Gastroesophageal sphincter (tissue), 4 donors: Measurements from ENCODE around the gene PTPRE. TPM values are rescaled to one million over a fixed set of nuclear protein-coding genes. Genes with fewer than 3 reads are reported as not detected.

Source experiments
- ATAC-seq: fragments of 150-250 bp; one replicate; pipeline ENCODE4 v1.9.1; 2016; ENCODE audit warnings: mild to moderate bottlenecking, moderate library complexity
- H3K27ac ChIP-seq, 4 donors: fragments of 200-600 bp; sonication (generic) in 3 of 4; 1 replicate in 3 of 4; 2 replicates in 1 of 4; pipeline ENCODE4 v1.5.1; 2016 to 2019
- H3K27me3 ChIP-seq: fragments of 200-600 bp; sonication (generic); one replicate; pipeline ENCODE4 v1.5.1; 2019
- H3K36me3 ChIP-seq, 2 donors: fragments of 200-600 bp; sonication (generic); one replicate each; pipeline ENCODE4 v1.5.1; 2019; ENCODE audit warnings: control low read depth in 1 of 2
- H3K4me1 ChIP-seq, 3 donors: fragments of 200-600 bp; sonication (generic); 1 replicate in 2 of 3; 2 replicates in 1 of 3; pipeline ENCODE4 v1.5.1; 2016 to 2019; ENCODE audit warnings: control low read depth in 2 of 3
- H3K4me3 ChIP-seq, 2 donors: fragments of 200-600 bp; sonication (generic); one replicate each; pipeline ENCODE4 v1.5.1; 2019; ENCODE audit warnings: mild to moderate bottlenecking in 1 of 2, moderate library complexity in 1 of 2
- H3K9me3 ChIP-seq, 3 donors: fragments of 200-600 bp; sonication (generic); one replicate each; pipeline ENCODE4 v1.5.1; 2017 to 2019; ENCODE audit warnings: control low read depth in 2 of 3
- CTCF ChIP-seq, 4 experiments: fragments of 200-600 bp in 2 of 4; fragments of 450-650 bp in 2 of 4; sonication (generic) in 1 of 4; IDR thresholded peaks; one replicate each; pipeline ENCODE4 v1.5.1; 2017 to 2019; ENCODE audit warnings: antibody characterized with exemption in 4 of 4, mild to moderate bottlenecking in 2 of 4, moderate library complexity in 2 of 4
- EP300 ChIP-seq: sonication (generic); formaldehyde crosslinking; IDR thresholded peaks from one replicate; pipeline ENCODE4 v1.6.1; 2017; ENCODE audit warnings: antibody characterized with exemption, mild to moderate bottlenecking
- POLR2A ChIP-seq, 2 donors: fragments of 450-650 bp; IDR thresholded peaks; one replicate each; pipeline ENCODE4 v1.6.1; 2017; ENCODE audit warnings: antibody characterized with exemption in 2 of 2, mild to moderate bottlenecking in 2 of 2, moderate library complexity in 1 of 2
- POLR2AphosphoS5 ChIP-seq: sonication (generic); formaldehyde crosslinking; IDR thresholded peaks from one replicate; pipeline ENCODE4 v1.6.1; 2017; ENCODE audit warnings: antibody characterized with exemption
- WGBS, 2 donors: methylation state at CpG; one replicate each; pipeline ENCODE4 v1.1.5; 2018; ENCODE audit warnings: low coverage in 1 of 2; 5-methylcytosine and 5-hydroxymethylcytosine counted together
- total RNA-seq, 4 donors: library from RNA; depleted of rRNA; stranded (reverse); fragments of >200 nt; gene quantifications; one replicate each; pipeline ENCODE4 v1.1.0, GENCODE V29; 2016

PTPRE gene
- total RNA-seq, 4 donors from 2014 or later: 6.4 to 16.4 (median 8.5) TPM

- no peaks in the 10 kb centered on the region for H3K9me3 ChIP-seq
- peaks cover 10% of the 10 kb centered on the region for H3K27me3 ChIP-seq
- TF ChIP-seq EP300 (no peak), POLR2AphosphoS5 (no peak)
- ATAC-seq: no peak
- 91 to 100% methylated on average over 1 to 6 of the region's 8 CpGs for WGBS, 2 donors
- H3K4me1 ChIP-seq: no peaks in the 10 kb centered on the region
- H3K27ac ChIP-seq: no peak overlapping the region
- H3K4me3 ChIP-seq: no peak overlapping the region
- no peaks in the 10 kb centered on the region for H3K36me3 ChIP-seq
Measured at GRCh38 chr10:128025437-128025836, 118.5 kb downstream of the PTPRE start.

GRCh38 chr10:128025951-128026350, 119.0 kb downstream of the PTPRE start:
- H3K9me3 ChIP-seq: no peaks in the 10 kb centered on the region
- ATAC-seq: no peak
- H3K36me3 ChIP-seq: no peaks in the 10 kb centered on the region
- H3K4me3 ChIP-seq: no peak overlapping the region
- TF ChIP-seq POLR2A (IDR thresholded peaks at IDR 0.05) (no peak), CTCF (IDR thresholded peaks at IDR 0.05) (no peak), POLR2AphosphoS5 (no peak), EP300 (no peak)
- 80 to 100% methylated on average over 1 of the region's 6 CpGs for WGBS, 2 donors
- H3K27me3 ChIP-seq: peaks cover 10% of the 10 kb centered on the region
- no peak overlapping the region for H3K27ac ChIP-seq
- H3K4me1 ChIP-seq: no peaks in the 10 kb centered on the region

- no peak for ATAC-seq
Measured at GRCh38 chr10:128026615-128027300, 119.9 kb downstream of the PTPRE start.

GRCh38 chr10:128027306-128027705, 120.4 kb downstream of the PTPRE start:
- H3K4me1 ChIP-seq: no peaks in the 10 kb centered on the region
- H3K27ac ChIP-seq: no peak overlapping the region
- 67 to 94% methylated on average over 3 of the region's 8 CpGs for WGBS, 2 donors
- H3K9me3 ChIP-seq: no peaks in the 10 kb centered on the region
- ATAC-seq: no peak
- H3K36me3 ChIP-seq: no peaks in the 10 kb centered on the region
- H3K4me3 ChIP-seq: no peak overlapping the region
- no peak for TF ChIP-seq POLR2A (IDR thresholded peaks at IDR 0.05)
- TF ChIP-seq CTCF (IDR thresholded peaks at IDR 0.05): no peak
- TF ChIP-seq EP300: no peak
- TF ChIP-seq POLR2AphosphoS5: no peak
- peaks cover 10% of the 10 kb centered on the region for H3K27me3 ChIP-seq

More at GRCh38 chr10:128026615-128027300, 119.9 kb downstream of the PTPRE start:
- 60 to 77% methylated on average over 4 of the region's 4 CpGs for WGBS, 2 donors
- Histone ChIP-seq H3K4me1 (no peaks in the 10 kb centered on the region), H3K27ac (no peak overlapping the region), H3K4me3 (no peak overlapping the region), H3K27me3 (peaks cover 10% of the 10 kb centered on the region), H3K9me3 (no peaks in the 10 kb centered on the region), H3K36me3 (no peaks in the 10 kb centered on the region)
- no peak for TF ChIP-seq EP300
- TF ChIP-seq POLR2AphosphoS5: no peak
- no peak for TF ChIP-seq CTCF (IDR thresholded peaks at IDR 0.05)
- TF ChIP-seq POLR2A (IDR thresholded peaks at IDR 0.05): no peak

GRCh38 chr10:128027822-128028507, 121.1 kb downstream of the PTPRE start:
- no peaks in the 10 kb centered on the region for H3K36me3 ChIP-seq
- no peaks in the 10 kb centered on the region for H3K4me1 ChIP-seq
- TF ChIP-seq POLR2AphosphoS5 (no peak), EP300 (no peak), CTCF (IDR thresholded peaks at IDR 0.05) (no peak), POLR2A (IDR thresholded peaks at IDR 0.05) (no peak)
- H3K27me3 ChIP-seq: peaks cover 10% of the 10 kb centered on the region
- WGBS, 2 donors: 81 to 100% methylated on average over 1 to 6 of the region's 17 CpGs
- H3K27ac ChIP-seq: no peak overlapping the region
- no peak overlapping the region for H3K4me3 ChIP-seq
- no peak for ATAC-seq
- H3K9me3 ChIP-seq: no peaks in the 10 kb centered on the region
